Stimulated activated CD8-positive, alpha-beta memory T cell treated with anti-CD3 and anti-CD28 coated beads, Interleukin-4, amount 100 ng/mL, for 4 hours (primary cell): ENCODE measurements around the gene COX14.

Experiments used
- DNase-seq, 2 donors: peaks; one replicate each; pipeline ENCODE4 v3.0.0-alpha.2; 2020; ENCODE audit warnings: low read depth in 2 of 2, low spot score in 1 of 2

COX14 gene

DNA sequence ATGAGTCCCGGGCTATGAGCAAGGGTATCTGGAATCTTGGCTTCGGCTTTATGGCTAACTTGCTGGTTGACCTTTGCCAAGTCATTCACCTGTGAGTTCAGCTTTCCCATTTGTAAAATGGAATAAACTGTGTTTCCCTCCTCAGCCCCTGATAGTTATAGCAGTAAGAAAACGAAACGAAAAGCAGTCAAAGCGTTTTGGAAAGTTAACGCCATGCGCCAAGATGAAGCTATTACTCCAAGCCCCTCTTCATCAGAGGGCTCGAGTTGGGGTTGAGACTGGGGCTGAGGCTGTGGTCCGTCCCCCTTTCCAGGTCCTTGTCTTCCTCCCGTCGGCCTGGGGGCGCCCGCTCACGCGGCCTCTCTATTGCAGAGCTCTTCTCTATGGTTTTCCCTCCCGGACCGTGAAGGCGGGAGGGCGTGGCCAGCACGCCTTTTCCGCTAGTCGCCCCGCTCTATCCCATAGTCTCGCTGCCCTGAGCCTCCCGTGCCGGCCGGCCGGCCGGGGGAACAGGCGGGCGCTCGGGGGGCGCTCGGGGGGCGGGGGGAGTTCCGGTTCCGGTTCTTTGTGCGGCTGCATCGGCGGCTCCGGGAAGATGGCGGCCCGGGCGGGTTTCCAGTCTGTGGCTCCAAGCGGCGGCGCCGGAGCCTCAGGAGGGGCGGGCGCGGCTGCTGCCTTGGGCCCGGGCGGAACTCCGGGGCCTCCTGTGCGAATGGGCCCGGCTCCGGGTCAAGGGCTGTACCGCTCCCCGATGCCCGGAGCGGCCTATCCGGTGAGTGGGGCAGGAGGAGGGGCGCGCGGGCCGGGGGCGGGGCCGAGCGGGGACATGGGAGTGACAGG lies 27.0 kb upstream of the COX14 start, which contains the start of gene SMARCD1:
TSS of gene SMARCD1 (plus strand) at position 568 of the 840 bp plus-strand sequence. CDS start at position 596, 28 bp downstream.
- DNase-seq = peak; percentile 64 to 80

- DNase-seq = peak in 1 of 2 donors; percentile 34
These were observed 26.4 kb upstream of the COX14 start for GRCh38 chr12:50085615-50086072.

- no peak for DNase-seq
These were observed 25.9 kb upstream of the COX14 start for GRCh38 chr12:50086148-50086547.

DNA sequence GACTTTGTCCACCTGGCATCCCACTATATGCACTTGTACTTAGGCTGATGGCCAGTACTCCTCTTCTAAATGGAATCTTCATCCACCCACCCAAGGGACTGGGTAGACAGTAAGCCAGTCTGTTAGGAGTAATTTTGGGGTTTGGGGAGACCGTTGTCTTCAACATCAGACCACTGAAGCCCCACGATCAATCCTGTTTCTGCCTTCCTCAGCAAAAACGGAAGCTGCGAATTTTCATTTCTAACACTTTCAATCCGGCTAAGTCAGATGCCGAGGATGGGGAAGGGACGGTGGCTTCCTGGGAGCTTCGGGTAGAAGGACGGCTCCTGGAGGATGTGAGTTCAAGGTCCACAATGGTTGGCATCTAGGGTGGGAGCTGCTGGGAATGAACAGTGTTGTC lies 24.9 kb upstream of the COX14 start:
- no peak for DNase-seq

GRCh38 chr12:50087995-50088394 lies 24.0 kb upstream of the COX14 start:
- no peak for DNase-seq

GRCh38 chr12:50088577-50089335 lies 23.3 kb upstream of the COX14 start:
- DNase-seq = peak in 1 of 2 donors; percentile 36

DNA sequence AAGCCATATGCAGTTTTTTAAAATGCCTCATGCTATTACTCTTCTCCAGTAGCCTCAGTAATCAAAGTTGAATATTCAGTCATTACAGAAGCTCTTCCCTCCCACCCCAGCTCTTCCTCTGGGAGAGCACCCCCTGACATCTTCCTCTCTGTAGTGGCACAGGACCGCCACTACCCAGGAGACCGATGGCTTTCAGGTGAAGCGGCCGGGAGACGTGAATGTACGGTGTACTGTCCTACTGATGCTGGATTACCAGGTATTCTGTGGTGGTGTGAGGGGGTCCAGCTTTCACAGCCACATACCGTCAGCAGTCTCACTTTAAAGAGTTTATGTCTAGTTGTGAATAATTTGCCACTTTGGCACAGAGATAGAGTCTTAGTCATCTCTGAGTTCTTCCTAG lies 22.3 kb upstream of the COX14 start:
- no peak for DNase-seq

GRCh38 chr12:50090391-50090790 lies 21.6 kb upstream of the COX14 start:
- DNase-seq = no peak

DNA sequence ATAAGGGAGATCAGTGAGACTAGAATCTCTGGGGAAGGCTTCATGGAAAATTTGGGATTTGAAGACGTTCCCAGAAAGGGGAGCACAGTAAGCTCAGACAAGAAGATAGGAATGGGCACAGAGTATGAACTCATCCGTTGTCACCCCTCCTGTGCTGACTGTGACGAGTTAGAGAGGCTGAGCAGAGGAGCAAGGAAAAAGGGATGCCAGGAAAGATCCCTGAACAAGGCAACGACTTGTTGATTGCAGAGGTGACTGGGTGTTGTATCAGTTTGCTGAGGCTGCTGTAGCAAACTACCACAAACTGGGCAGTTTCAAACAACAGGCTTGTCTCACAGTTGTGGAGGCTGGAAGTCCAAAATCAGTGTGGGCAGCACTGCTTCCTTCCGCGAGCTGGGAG lies 14.1 kb upstream of the COX14 start:
- no peak for DNase-seq

DNA sequence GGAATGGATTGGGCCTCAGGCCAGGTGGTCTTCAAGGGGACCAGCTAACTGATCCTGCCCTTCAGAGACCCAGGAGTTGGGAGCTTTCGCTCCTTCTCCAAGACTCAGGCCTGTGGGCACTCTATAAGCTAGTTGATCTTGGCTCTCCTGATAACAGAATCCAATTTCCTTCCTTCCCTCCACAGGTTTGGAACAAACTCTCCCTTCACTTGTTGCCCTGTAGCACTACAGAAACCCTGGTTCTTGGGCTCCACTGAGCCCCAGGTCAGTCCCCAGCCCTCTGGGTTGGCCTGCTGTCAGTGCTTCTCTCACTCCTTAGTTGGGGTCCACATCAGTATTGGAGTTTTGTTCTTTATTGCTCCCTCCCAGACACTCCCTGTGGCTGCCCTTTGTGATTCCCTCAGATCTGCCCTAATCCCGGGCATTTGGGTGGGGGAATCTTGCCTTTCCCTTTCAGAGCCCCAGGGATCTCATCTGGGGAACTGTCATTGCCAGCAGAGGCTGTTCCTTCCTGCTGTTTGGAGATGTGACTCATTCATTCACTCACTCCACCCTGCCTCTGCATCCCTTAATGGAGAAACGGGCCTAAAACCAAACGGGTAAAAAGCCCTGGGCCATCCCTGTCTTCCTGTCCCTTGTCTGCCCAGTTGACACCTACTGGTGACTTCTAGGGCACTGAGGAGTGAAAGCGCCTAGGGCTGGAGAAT lies 12.6 kb upstream of the COX14 start:
- DNase-seq = no peak

- DNase-seq = no peak
These were observed 11.5 kb upstream of the COX14 start for GRCh38 chr12:50100561-50100960.

- no peak for DNase-seq
These were observed 10.4 kb upstream of the COX14 start for GRCh38 chr12:50101663-50102062.

DNA sequence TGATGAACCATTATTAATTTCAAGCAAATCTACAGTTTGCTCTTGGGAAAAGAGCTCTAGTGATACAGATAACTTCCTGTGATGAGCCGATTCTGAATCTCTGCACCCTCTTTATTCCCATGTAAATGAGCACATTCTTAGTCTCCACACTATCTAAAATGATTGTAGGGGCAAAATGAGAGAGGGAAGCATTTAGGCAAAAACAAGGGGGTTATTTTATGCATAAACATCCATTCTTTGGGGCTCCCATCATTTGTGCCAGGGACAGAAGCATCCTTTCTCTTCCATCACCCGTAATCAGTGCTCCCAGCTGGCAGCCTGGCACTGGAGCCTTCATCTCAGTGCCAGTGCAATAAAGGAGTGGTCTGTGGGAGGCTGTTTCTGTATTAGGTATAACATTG lies 9.9 kb upstream of the COX14 start:
- no peak for DNase-seq

- no peak for DNase-seq
These were observed 9.3 kb upstream of the COX14 start for GRCh38 chr12:50102646-50103309.

- no peak for DNase-seq
These were observed 8.7 kb upstream of the COX14 start for GRCh38 chr12:50103351-50103750.

DNA sequence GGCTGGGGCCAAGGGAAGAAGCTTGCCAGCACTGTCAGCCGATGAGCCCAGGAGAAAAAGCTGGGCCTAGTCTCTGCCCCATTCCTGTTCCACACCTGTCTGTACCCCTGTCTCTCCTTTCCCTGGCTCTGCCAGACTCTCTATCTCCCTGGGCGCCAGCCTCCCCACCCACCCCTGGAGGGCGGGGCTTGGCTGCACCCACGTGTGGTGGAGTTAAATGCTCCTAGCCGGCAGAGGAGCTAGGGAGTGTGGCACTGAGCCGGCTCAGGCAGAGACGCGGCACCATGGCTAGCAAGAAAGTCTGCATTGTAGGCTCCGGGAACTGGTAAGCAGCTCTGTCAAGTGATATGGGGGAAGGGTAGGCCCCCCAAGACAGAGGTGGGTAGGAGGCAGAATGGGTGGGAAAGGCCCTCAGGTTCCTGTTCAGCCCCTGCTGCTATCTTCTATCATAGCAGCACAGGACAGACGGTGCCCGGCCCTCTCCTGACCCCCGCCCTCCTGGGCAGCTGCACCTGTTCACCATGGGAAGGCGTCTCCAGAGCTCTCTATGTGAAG lies 8.2 kb upstream of the COX14 start, which contains the start of gene GPD1:
TSS of gene GPD1 (plus strand) at position 242 of the 555 bp plus-strand sequence. CDS start at position 285, 43 bp downstream.
- no peak for DNase-seq

- no peak for DNase-seq
These were observed 7.3 kb upstream of the COX14 start for GRCh38 chr12:50104417-50105366.

DNA sequence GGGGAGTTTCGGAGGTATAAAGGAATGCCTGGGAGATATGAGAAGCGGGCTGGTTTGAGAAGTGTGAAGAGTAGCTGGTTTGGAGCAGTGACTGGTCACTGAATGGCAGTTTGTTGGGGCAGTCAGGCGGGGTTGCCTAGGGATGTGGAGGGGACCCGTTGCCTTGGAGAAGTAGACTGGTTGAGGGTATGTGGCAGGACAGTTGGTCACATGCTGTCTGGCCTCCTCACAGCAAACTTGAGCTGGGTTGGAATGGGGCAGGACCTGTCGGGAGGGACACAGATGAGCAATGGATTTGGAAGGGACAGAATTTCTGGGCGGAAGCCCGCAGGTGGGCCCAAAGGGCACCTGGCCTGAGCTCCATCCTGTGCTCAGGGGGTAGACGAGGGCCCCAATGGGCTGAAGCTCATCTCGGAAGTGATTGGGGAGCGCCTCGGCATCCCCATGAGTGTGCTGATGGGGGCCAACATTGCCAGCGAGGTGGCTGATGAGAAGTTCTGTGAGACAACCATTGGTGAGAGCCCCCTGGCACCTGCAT lies 6.1 kb upstream of the COX14 start:
- DNase-seq = no peak

DNA sequence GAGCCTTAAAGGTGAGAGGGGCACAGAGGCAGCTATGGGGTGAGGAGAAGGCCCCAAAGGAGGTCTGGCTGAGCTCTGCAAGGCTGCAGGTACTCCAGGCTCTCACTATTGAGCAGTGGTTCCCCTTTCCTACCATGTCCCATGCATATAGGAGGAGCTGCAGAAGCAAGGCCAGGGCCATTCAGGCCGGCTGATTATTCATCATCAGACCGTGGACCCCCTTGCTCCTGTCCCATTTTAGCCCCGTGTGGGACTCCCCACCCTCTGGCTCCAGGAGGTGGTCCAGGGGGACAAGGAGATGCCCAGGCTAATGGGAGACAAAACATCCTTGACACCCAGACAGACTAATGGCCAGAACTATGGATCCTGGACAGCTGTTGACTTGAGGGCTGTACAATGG lies 5.1 kb upstream of the COX14 start:
- no peak for DNase-seq
